IPS-NIHi7 (cell line): Measurements from ENCODE around the gene CSF2.
A peak's percentile ranks its signal among the peaks of the same experiment; 100 is the strongest.
"Not testable (repeated sequence)": the region's sequence is repeated elsewhere in the genome, so short reads cannot be mapped to it uniquely, and the experiment has no call there.

Source experiments
- DNase-seq: peaks from one replicate; pipeline ENCODE4 v3.0.0; 2012; ENCODE audit warnings: mixed read lengths; ENCODE audit errors: extremely low spot score

The CSF2 gene

GRCh38 chr5:132108957-132109356 is 35.4 kb downstream of the CSF2 start:
- not testable (repeated sequence) for DNase-seq

- DNase-seq, result no peak
These were observed 36.0 kb downstream of the CSF2 start for GRCh38 chr5:132109494-132110053.

- DNase-seq, result no peak
These were observed 36.6 kb downstream of the CSF2 start for GRCh38 chr5:132110195-132110594.

DNA sequence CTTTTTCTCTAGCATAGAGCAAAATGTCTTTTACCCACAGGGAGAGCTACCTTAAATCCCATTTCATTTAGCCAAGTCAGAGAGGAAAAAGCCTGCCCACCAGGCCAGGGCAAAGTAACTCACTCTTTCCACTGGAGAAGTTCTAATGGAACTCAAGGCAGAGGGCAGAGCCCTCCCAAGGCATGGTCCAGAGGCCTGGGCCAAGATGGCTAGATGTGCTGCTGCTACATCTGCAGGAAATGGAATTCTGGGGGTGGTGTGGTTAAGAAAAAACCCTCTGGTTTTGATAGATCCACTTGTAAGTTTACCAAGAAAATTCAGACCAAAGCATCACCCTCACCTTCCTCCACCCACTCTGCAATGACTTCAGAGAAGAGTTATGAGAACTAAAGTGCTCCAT is 37.3 kb downstream of the CSF2 start:
- no peak for DNase-seq

DNA sequence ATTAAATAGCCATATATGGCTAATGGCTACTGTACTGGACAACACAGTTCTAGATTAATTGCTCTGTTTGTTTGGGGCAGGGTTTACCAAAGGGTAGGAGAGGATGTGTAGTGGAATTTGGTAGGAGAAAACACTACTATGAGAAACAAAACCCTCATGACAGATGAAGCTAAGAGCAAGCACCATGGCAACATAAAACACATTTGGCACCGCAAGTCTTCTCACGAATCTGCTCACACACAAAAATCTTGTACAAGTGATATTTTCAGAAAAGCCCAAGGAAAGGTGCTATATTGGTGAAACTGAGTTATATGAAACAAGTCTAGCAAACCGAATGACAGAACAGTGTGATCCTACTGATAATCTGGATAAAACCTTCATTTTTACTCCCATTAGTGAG is 38.5 kb downstream of the CSF2 start:
- DNase-seq, result no peak

GRCh38 chr5:132114150-132115121 is 40.8 kb downstream of the CSF2 start:
- peak; percentile 4 for DNase-seq

DNA sequence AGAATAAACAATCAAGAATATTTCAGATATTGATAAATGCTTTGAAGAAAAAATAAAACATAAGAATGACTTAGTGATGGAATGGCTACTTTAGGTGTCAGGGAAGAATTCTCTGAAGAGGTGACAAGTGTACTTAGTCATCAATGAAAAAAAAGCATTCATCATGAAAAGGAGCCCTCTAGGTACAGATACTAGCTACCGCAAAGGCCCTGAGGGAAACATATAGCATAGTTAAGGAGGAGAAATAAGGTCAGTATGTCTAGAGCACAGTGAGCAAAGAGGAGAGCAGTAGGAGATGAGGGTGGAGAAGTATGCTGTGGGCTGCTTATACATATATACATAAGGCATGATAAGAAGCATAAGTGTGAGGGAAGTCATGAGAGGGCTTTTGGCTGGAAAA is 41.8 kb downstream of the CSF2 start:
- DNase-seq, result peak; percentile 5

- DNase-seq, result no peak
These were observed 42.5 kb downstream of the CSF2 start for GRCh38 chr5:132116072-132116471.

DNA sequence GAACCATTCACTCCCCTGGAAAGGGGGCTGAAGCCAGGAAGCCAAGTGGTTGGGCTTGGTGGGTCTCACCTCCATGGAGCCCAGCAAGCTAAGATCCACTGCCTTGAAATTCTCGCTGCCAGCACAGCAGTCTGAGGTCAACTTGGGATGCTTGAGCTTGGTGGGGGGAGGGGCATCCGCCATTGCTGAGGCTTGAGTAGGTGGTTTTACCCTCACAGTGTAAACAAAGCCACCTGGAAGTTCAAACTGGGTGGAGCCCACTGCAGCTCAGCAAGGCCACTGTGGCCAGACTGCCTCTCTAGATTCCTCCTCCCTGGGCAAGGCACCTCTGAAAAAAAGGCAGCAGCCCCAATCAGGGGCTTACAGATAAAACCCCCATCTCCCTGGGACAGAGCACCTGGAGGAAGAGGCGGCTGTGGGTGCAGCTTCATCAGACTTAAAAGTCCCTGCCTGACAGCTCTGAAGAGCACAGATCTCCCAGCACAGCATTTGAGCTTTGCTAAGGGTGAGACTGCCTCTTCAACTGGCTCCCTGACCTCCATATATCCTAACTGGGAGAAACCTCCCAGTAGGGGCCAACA is 43.4 kb downstream of the CSF2 start:
- not testable (repeated sequence) for DNase-seq

GRCh38 chr5:132120717-132121116 is 47.1 kb downstream of the CSF2 start:
- not testable (repeated sequence) for DNase-seq

DNA sequence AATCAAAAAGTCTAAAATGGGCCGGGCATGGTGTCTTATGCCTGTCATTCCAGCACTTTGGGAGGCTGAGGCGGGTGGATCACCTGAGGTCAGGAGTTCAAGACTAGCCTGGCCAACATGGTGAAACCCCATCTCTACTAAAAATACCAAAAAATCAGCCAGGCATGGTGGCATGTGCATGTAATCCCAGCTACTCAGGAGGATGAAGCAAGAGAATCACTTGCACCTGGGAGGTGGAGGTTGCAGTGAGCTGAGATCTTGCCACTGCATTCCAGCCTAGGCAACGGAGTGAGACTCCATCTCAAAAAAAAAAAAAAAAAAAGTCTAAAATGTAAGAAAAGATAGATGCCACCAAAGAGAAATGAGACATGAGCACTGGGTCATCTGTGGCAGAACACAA is 49.4 kb downstream of the CSF2 start:
- DNase-seq, result not testable (repeated sequence)

DNA sequence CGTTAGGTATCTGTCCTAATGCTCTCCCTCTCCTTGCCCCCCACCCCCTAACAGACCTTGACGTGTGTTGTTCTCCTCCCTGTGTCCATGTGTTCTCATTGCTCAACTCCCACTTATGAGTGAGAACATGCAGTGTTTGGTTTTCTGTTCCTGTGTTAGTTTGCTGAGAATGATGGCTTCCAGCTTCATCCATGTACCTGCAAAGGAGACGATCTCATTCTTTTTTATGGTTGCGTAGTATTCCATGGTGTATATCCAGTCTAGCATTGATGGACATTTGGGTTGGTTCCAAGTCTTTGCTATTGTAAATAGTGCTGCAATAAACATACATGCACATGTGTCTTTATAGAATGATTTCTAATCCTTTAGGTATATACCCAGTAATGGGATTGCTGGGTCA is 50.0 kb downstream of the CSF2 start:
- not testable (repeated sequence) for DNase-seq
